Measurements from ENCODE around the gene ZIC2. TPM values are rescaled to one million over a fixed set of nuclear protein-coding genes. Genes with fewer than 3 reads are reported as not detected.

ZIC2 gene
- total and polyA plus RNA-seq, 2 of the 4 experiments (the other 2 are of a cell fraction): not detected

GRCh38 chr13:100024023-100024422 is 42.4 kb downstream of the ZIC2 start:
- no peaks in the 10 kb centered on the region for H4K20me1 ChIP-seq (ENCODE audit: insufficient read depth, low read length)
- H3K4me2 ChIP-seq (ENCODE audit: low read depth, low read length): no peak overlapping the region
- no peak overlapping the region for H3K18ac ChIP-seq (ENCODE audit: low read depth, low read length)
- no peak overlapping the region for H2AK5ac ChIP-seq (ENCODE audit: low read depth, low read length)
- H3K27ac ChIP-seq (ENCODE audit: insufficient read depth, low read length): no peak overlapping the region
- no peak overlapping the region for H3K14ac ChIP-seq (replicated peaks; ENCODE audit: low read depth, low read length)
- intact Hi-C loops (cut with micrococcal nuclease) (no loop called here), dilution Hi-C loops (cut with HindIII; ENCODE audit: low sequenced_read_pairs, unreplicated experiment) (no loop called here), in situ Hi-C loops (cut with MboI; ENCODE audit: low sequenced_read_pairs) (no loop called here)
- BruUV-seq (replicated peaks): no TSS peak
- H3K4ac ChIP-seq (ENCODE audit: low read depth, low read length): no peak overlapping the region
- no peaks in the 10 kb centered on the region for H3K9me1 ChIP-seq (ENCODE audit: insufficient read depth, low read length)
- no peaks in the 10 kb centered on the region for H3K79me1 ChIP-seq (ENCODE audit: low read depth in 1 of 2, low read length in 2 of 2)
- no peak overlapping the region for H4K91ac ChIP-seq (ENCODE audit: insufficient read depth, low read depth, low read length)
- WGBS, 2 experiments (ENCODE audit: extremely low coverage in 2 of 2, insufficient read length in 1 of 2): no CpG with 5 or more reads among the region's 2 CpGs
- no peak overlapping the region for H3K56ac ChIP-seq (ENCODE audit: extremely low read depth, insufficient read depth, low read length)
- H4K5ac ChIP-seq (ENCODE audit: low read depth, low read length): no peak overlapping the region
- no peak overlapping the region for H4K8ac ChIP-seq (ENCODE audit: low read depth in 2 of 2, low read length in 2 of 2)
- TF ChIP-seq CEBPB (IDR thresholded peaks at IDR 0.05; ENCODE audit: low read depth, low read length) (no peak), FOS (IDR thresholded peaks at IDR 0.05; ENCODE audit: low read depth, low read length) (no peak), MXI1 (IDR thresholded peaks at IDR 0.05; ENCODE audit: borderline replicate concordance, low read depth, low read length) (no peak), RFX5 (IDR thresholded peaks at IDR 0.05; ENCODE audit: low read depth, low read length) (no peak), MAFK (IDR thresholded peaks at IDR 0.05; ENCODE audit: low read depth, low read length) (no peak), RAD21 (IDR thresholded peaks at IDR 0.05; ENCODE audit: low read length) (no peak)
- no peaks in the 10 kb centered on the region for H3K36me3 ChIP-seq (ENCODE audit: control insufficient read depth, insufficient read depth, low read length)
- no peaks in the 10 kb centered on the region for H3K4me1 ChIP-seq (ENCODE audit: control insufficient read depth, insufficient read depth, low read length)
- DNase-seq (no peak), ATAC-seq (ENCODE audit: low read depth) (no peak)
- H2BK20ac ChIP-seq (ENCODE audit: low read depth, low read length): no peak overlapping the region
- H2AK9ac ChIP-seq (replicated peaks; ENCODE audit: low read depth, low read length, poor library complexity): no peak overlapping the region
- no peak overlapping the region for H2BK5ac ChIP-seq (ENCODE audit: low read depth, low read length, poor library complexity, severe bottlenecking)
- no peak overlapping the region for H2BK120ac ChIP-seq (ENCODE audit: low read depth, low read length)
- ChIA-PET CTCF (no interaction called here), POLR2A (ENCODE audit: unreplicated experiment) (no interaction called here)
- H3K23ac ChIP-seq (ENCODE audit: low read depth, low read length): no peak overlapping the region
- peaks cover 3% of the 10 kb centered on the region for H3K27me3 ChIP-seq (ENCODE audit: control insufficient read depth, insufficient read depth, low read length)
- H2BK15ac ChIP-seq (ENCODE audit: low read depth, low read length): no peak overlapping the region
- no peak overlapping the region for H2AFZ ChIP-seq (replicated peaks; ENCODE audit: low read length, poor library complexity)
- H3K4me3 ChIP-seq (ENCODE audit: insufficient read depth, low read depth, low read length): no peak overlapping the region
- no peak overlapping the region for H3K9ac ChIP-seq (ENCODE audit: low read depth, low read length)
- H3K9me3 ChIP-seq (ENCODE audit: control insufficient read depth, insufficient read depth, low read length): no peaks in the 10 kb centered on the region

Data from IMR-90 (cell line).